ENCODE results near the gene FADS6.

The FADS6 gene

GRCh38 chr17:74890554-74890953 lies 2.9 kb downstream of the FADS6 start:
- TF ChIP-seq CTCF (conservative IDR thresholded peaks at IDR 0.05; ENCODE audit: low read length) (no peak), EZH2phosphoT487 (IDR thresholded peaks at IDR 0.05; ENCODE audit: borderline replicate concordance) (no peak)
- Histone ChIP-seq H3K4me2 (ENCODE audit: low read depth, low read length, poor library complexity, severe bottlenecking) (no peak overlapping the region), H4K20me1 (ENCODE audit: insufficient read depth, low read length, poor library complexity, severe bottlenecking) (no peaks in the 10 kb centered on the region), H3K27me3 (ENCODE audit: insufficient read depth, low read length, poor library complexity, severe bottlenecking) (no peaks in the 10 kb centered on the region), H3K4me3 (ENCODE audit: low read length, poor library complexity, severe bottlenecking) (no peak overlapping the region), H3K9ac (ENCODE audit: low read depth, low read length, poor library complexity, severe bottlenecking) (no peak overlapping the region), H3K36me3 (ENCODE audit: insufficient read depth, low read length) (no peaks in the 10 kb centered on the region), H3F3A (ENCODE audit: low read depth) (no peaks in the 10 kb centered on the region), H3K9me2 (replicated peaks; ENCODE audit: low read depth, low read length) (no peaks in the 10 kb centered on the region), H3K9me3 (ENCODE audit: insufficient read depth, low read depth, low read length) (no peaks in the 10 kb centered on the region), H3K79me2 (ENCODE audit: insufficient read depth, low read length) (no peaks in the 10 kb centered on the region), H2AFZ (ENCODE audit: low read length) (no peak overlapping the region), H3K4me1 (ENCODE audit: insufficient read depth, low read length, poor library complexity, severe bottlenecking) (no peaks in the 10 kb centered on the region)

DNA sequence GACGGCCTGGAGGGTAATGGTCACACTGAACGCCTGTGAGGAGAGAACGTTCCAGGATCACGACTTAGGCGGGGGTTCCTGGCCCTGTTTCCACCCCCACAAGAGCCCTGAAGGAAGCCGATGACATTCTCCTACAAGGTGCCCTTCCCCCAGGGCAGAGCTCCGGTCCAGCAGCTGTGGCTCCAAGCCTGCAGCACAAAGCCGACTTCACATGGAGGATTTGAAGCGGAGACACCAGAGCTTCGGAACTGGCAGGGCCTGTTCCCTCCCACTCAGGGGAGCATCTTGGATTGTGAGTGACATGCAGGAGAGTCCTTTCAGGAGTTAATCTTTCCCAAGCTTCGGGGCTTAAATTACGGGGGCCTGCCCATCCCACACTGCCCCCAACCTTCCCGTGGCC lies 5.0 kb downstream of the FADS6 start:
- no peaks in the 10 kb centered on the region for H3K27me3 ChIP-seq (ENCODE audit: insufficient read depth, low read length, poor library complexity, severe bottlenecking)
- no peak overlapping the region for H3K4me3 ChIP-seq (ENCODE audit: low read length, poor library complexity, severe bottlenecking)

DNA sequence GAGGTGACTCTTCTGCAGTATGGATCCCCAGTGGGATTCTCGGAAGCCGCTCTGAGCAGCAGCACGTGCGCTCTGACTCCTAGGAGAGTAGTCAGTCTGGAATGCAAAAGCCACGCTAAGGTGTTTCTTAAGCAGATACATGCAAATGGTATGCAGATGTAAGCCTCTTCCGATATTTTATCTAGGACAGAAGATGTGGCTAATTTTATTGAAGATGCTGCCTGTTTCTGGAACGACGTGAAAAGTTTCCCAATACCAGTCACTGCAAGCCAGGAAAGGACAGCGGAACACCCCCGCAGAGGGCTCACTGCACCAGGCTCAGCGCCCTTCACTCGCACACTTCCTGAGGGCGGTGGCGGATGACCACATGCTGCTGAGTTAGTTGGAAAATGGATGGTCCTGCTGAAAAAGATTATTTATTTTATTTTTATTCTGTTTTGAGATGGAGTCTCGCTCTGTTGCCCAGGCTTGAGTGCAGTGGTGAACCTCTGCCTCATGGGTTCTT lies 10.1 kb downstream of the FADS6 start:
- Histone ChIP-seq H3K27me3 (ENCODE audit: insufficient read depth, low read length, poor library complexity, severe bottlenecking) (no peaks in the 10 kb centered on the region), H3K79me2 (ENCODE audit: insufficient read depth, low read length) (no peaks in the 10 kb centered on the region), H4K20me1 (ENCODE audit: insufficient read depth, low read length, poor library complexity, severe bottlenecking) (no peaks in the 10 kb centered on the region), H3F3A (ENCODE audit: low read depth) (no peaks in the 10 kb centered on the region), H3K4me1 (ENCODE audit: insufficient read depth, low read length, poor library complexity, severe bottlenecking) (no peaks in the 10 kb centered on the region), H3K36me3 (ENCODE audit: insufficient read depth, low read length) (no peaks in the 10 kb centered on the region), H3K9me3 (ENCODE audit: insufficient read depth, low read depth, low read length) (no peaks in the 10 kb centered on the region), H3K9ac (ENCODE audit: low read depth, low read length, poor library complexity, severe bottlenecking) (no peak overlapping the region), H2AFZ (ENCODE audit: low read length) (no peak overlapping the region), H3K4me3 (ENCODE audit: low read length, poor library complexity, severe bottlenecking) (no peak overlapping the region), H3K9me2 (replicated peaks; ENCODE audit: low read depth, low read length) (no peaks in the 10 kb centered on the region), H3K4me2 (ENCODE audit: low read depth, low read length, poor library complexity, severe bottlenecking) (no peak overlapping the region)
- TF ChIP-seq EZH2phosphoT487 (IDR thresholded peaks at IDR 0.05; ENCODE audit: borderline replicate concordance) (no peak), CTCF (conservative IDR thresholded peaks at IDR 0.05; ENCODE audit: low read length) (no peak)

More for the DNA sequence above, 5.0 kb downstream of the FADS6 start:
- Histone ChIP-seq H3K9me2 (replicated peaks; ENCODE audit: low read depth, low read length) (no peaks in the 10 kb centered on the region), H2AFZ (ENCODE audit: low read length) (no peak overlapping the region), H3K4me2 (ENCODE audit: low read depth, low read length, poor library complexity, severe bottlenecking) (no peak overlapping the region), H3K36me3 (ENCODE audit: insufficient read depth, low read length) (no peaks in the 10 kb centered on the region), H3F3A (ENCODE audit: low read depth) (no peaks in the 10 kb centered on the region), H3K79me2 (ENCODE audit: insufficient read depth, low read length) (no peaks in the 10 kb centered on the region), H3K4me1 (ENCODE audit: insufficient read depth, low read length, poor library complexity, severe bottlenecking) (no peaks in the 10 kb centered on the region), H3K9ac (ENCODE audit: low read depth, low read length, poor library complexity, severe bottlenecking) (no peak overlapping the region), H3K9me3 (ENCODE audit: insufficient read depth, low read depth, low read length) (no peaks in the 10 kb centered on the region), H4K20me1 (ENCODE audit: insufficient read depth, low read length, poor library complexity, severe bottlenecking) (no peaks in the 10 kb centered on the region)
- no peak for TF ChIP-seq EZH2phosphoT487 (IDR thresholded peaks at IDR 0.05; ENCODE audit: borderline replicate concordance)
- no peak for TF ChIP-seq CTCF (conservative IDR thresholded peaks at IDR 0.05; ENCODE audit: low read length)

Measured in Loucy (cell line).